PC-9 (cell line): ENCODE data around the gene AGRN. TPM values are rescaled to one million over a fixed set of nuclear protein-coding genes. Genes with fewer than 3 reads are reported as not detected.

Experiments
- BruUV-seq: library from RNA; stranded (reverse); fragments of 400-500 nt; replicated peaks from 2 replicates; lab custom pipeline; 2021; lab: Mats Ljungman, UMichigan
- CTCF ChIA-PET: fragments of 300-600 bp; sonication (Branson Sonifier 250); formaldehyde crosslinking; loops from one replicate; lab custom pipeline; 2022; ENCODE audit warnings: antibody characterized with exemption; lab: Charles Lee
- POLR2A ChIA-PET: fragments of 300-600 bp; sonication (Branson Sonifier 250); formaldehyde crosslinking; loops from one replicate; lab custom pipeline; 2022; ENCODE audit warnings: antibody characterized with exemption; ENCODE audit not compliant: unreplicated experiment; lab: Charles Lee
- DNase-seq, 2 experiments: peaks; one replicate each; pipeline versions ENCODE4 v3.0.0 to v3.0.0-alpha.2; 2015 to 2022; ENCODE audit warnings: mixed read lengths in 1 of 2
- H2AFZ ChIP-seq: fragments of 200-600 bp; sonication (generic); 2 replicates; pipeline ENCODE4 v1.8.1; 2017; ENCODE audit warnings: antibody characterized with exemption
- H3F3A ChIP-seq: fragments of 200-600 bp; sonication (generic); 2 replicates; pipeline ENCODE4 v1.8.1; 2017; ENCODE audit warnings: antibody characterized with exemption, mild to moderate bottlenecking, low read depth; ENCODE audit not compliant: insufficient read depth
- H3K27ac ChIP-seq: fragments of 200-600 bp; sonication (generic); 2 replicates; pipeline ENCODE4 v1.6.1; 2016; ENCODE audit warnings: mixed run types
- H3K27me3 ChIP-seq: fragments of 200-600 bp; sonication (generic); 2 replicates; pipeline ENCODE4 v1.6.1; 2016; ENCODE audit warnings: low read depth, mixed run types; ENCODE audit not compliant: insufficient read depth
- H3K36me3 ChIP-seq: fragments of 200-600 bp; sonication (generic); 2 replicates; pipeline ENCODE4 v1.6.1; 2016; ENCODE audit warnings: low read depth, mixed run types
- H3K4me1 ChIP-seq: fragments of 200-600 bp; sonication (generic); replicated peaks from 2 replicates; pipeline ENCODE4 v1.6.1; 2016; ENCODE audit warnings: mixed run types; ENCODE audit not compliant: insufficient read depth
- H3K4me2 ChIP-seq: fragments of 200-600 bp; sonication (generic); 2 replicates; pipeline ENCODE4 v1.6.1; 2017; ENCODE audit warnings: mixed run types
- H3K4me3 ChIP-seq: fragments of 200-600 bp; sonication (generic); 2 replicates; pipeline ENCODE4 v1.6.1; 2016; ENCODE audit warnings: mixed run types
- H3K79me2 ChIP-seq: fragments of 200-600 bp; sonication (generic); 2 replicates; pipeline ENCODE4 v1.6.1; 2017; ENCODE audit warnings: low read depth, mixed run types
- H3K9me2 ChIP-seq: fragments of 200-600 bp; sonication (generic); 2 replicates; pipeline ENCODE4 v1.8.1; 2017; ENCODE audit warnings: mild to moderate bottlenecking; ENCODE audit not compliant: insufficient read depth
- H3K9me3 ChIP-seq: fragments of 200-600 bp; sonication (generic); 2 replicates; pipeline ENCODE4 v1.8.1; 2016; ENCODE audit warnings: low read depth; ENCODE audit not compliant: insufficient read depth
- H4K20me1 ChIP-seq: fragments of 200-600 bp; sonication (generic); 2 replicates; pipeline ENCODE4 v1.8.1; 2017; ENCODE audit not compliant: insufficient read depth
- CTCF ChIP-seq: fragments of 200-600 bp; sonication (generic); conservative IDR thresholded peaks from 2 replicates; pipeline ENCODE4 v1.6.1; 2017; ENCODE audit warnings: mixed run types, antibody characterized with exemption, mild to moderate bottlenecking, moderate library complexity
- EZH2 ChIP-seq: fragments of 200-600 bp; sonication (generic); IDR thresholded peaks from 2 replicates; pipeline ENCODE4 v1.8.0; 2017; ENCODE audit warnings: antibody characterized with exemption, low read depth
- intact Hi-C: fragments of 100-400 bp; cut with micrococcal nuclease; formaldehyde crosslinking; loops from one replicate; pipeline ENCODE4 v1.10.0; 2022; ENCODE audit not compliant: unreplicated experiment
- total RNA-seq: library from RNA; stranded (reverse); gene quantifications from 2 replicates; pipeline ENCODE4 v1.2.3, GENCODE V29; 2021

AGRN gene
- total RNA-seq, 1 experiment from 2014 or later: 278 TPM

GRCh38 chr1:1061682-1062345, 41.9 kb downstream of the AGRN start:
- intact Hi-C loops: no loop called here
- BruUV-seq: no TSS peak
- CTCF ChIA-PET: no interaction called here
- DNase-seq: no peak
- H3K27ac ChIP-seq: no peak overlapping the region
- no peak overlapping the region for H3K4me2 ChIP-seq
- H3K4me1 ChIP-seq: peaks cover 38% of the 10 kb centered on the region
- no peaks in the 10 kb centered on the region for H3K27me3 ChIP-seq
- H3K79me2 ChIP-seq: no peaks in the 10 kb centered on the region
- no peaks in the 10 kb centered on the region for H3K36me3 ChIP-seq
- no peaks in the 10 kb centered on the region for H3K9me2 ChIP-seq
- no peaks in the 10 kb centered on the region for H3K9me3 ChIP-seq
- H3F3A ChIP-seq: peaks cover 44% of the 10 kb centered on the region
- no peak overlapping the region for H2AFZ ChIP-seq
- POLR2A ChIA-PET: no interaction called here
- TF ChIP-seq CTCF (no peak), EZH2 (no peak)
- H4K20me1 ChIP-seq: no peaks in the 10 kb centered on the region
- no peak overlapping the region for H3K4me3 ChIP-seq

DNA sequence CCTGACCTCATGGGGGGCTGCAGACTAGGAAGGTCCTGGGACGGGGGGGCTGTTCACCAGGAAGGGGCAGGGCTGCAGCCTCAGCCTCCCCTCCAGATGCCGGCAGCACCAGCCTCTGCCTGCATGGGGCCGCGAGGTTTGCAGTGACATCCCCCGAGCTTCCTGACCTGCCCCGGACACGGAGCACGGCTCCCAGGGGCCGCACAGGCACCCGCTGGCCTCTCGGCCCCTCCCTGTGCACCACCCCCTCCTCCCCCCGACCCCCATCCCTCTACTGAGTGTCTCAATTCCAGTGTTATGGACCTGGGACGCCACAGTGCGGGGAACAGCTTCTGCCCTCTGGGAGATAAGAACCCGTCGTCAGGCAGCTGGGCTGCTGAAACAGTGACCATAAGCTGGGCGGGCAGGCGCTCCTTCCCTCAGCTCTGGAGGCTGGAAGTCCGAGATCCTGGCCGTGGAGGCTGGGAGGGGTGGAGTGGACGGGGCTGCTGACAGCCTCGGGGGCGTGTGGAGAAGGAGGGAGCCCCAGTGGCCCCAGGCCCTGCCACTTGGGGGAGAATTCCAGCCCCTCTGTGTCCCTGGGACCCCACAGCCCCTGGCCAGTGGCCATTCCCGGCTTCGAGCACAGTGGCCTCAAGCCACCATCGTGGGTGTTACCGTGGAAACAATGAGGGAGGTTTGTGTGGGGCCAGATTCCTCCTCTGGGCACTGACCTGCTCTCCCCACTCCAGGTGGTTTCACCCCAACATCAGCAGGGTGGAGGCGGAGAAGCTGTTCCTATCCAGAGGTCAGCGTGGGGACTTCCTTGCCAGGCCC, 42.6 kb downstream of the AGRN start:
- peak overlapping the region; percentile 80; the same call in 1 of the 2 replicates for H3K4me2 ChIP-seq
- H3K36me3 ChIP-seq: no peaks in the 10 kb centered on the region
- H3K27me3 ChIP-seq: no peaks in the 10 kb centered on the region
- no TSS peak for BruUV-seq
- peaks cover 41% of the 10 kb centered on the region for H3K4me1 ChIP-seq
- H3K27ac ChIP-seq: no peak overlapping the region
- H2AFZ ChIP-seq: no peak overlapping the region
- H3F3A ChIP-seq: peaks cover 44% of the 10 kb centered on the region
- ChIA-PET POLR2A (no interaction called here), CTCF (interaction anchor here (0.9 kb wide), 1 partner anchor 50 kb away, joined by 3 read pairs; the partner anchor contains the start of gene ISG15)
- TF ChIP-seq CTCF (no peak), EZH2 (no peak)
- intact Hi-C loops: loop anchor here (1.0 kb wide), 1 partner anchor 78 kb away; no protein-coding TSS in a partner anchor
- no peak for DNase-seq
- H3K9me2 ChIP-seq: no peaks in the 10 kb centered on the region
- 0 out of 2 replicates have a peak, but pooled peaks cover 3% of the 10 kb centered on the region for H3K79me2 ChIP-seq
- no peak overlapping the region for H3K4me3 ChIP-seq
- H4K20me1 ChIP-seq: no peaks in the 10 kb centered on the region
- H3K9me3 ChIP-seq: no peaks in the 10 kb centered on the region

- Histone ChIP-seq H3K9me2 (no peaks in the 10 kb centered on the region), H3F3A (peaks cover 45% of the 10 kb centered on the region), H3K79me2 (peaks cover 4% of the 10 kb centered on the region; the same call in 1 of the 2 replicates), H3K36me3 (no peaks in the 10 kb centered on the region), H3K27ac (peak overlapping the region; percentile 68), H4K20me1 (no peaks in the 10 kb centered on the region), H3K4me1 (peaks cover 35% of the 10 kb centered on the region), H3K4me3 (peak overlapping the region; percentile 47), H3K9me3 (no peaks in the 10 kb centered on the region), H3K27me3 (no peaks in the 10 kb centered on the region), H2AFZ (no peak overlapping the region), H3K4me2 (peak overlapping the region; percentile 80)
- POLR2A ChIA-PET: interaction anchor here (0.6 kb wide), 2 partner anchors 58 to 312 kb away, joined by 3 to 6 read pairs; no protein-coding TSS in a partner anchor
- CTCF ChIA-PET: interaction anchor here (0.7 to 1.0 kb wide), 4 partner anchors 11 to 150 kb away, joined by 3 read pairs; partner anchors contain the start of genes ISG15 and RNF223
- BruUV-seq: no TSS peak
- intact Hi-C loops: loop anchor here (1.0 kb wide), 1 partner anchor 79 kb away; no protein-coding TSS in a partner anchor
- no peak for TF ChIP-seq CTCF
- no peak for TF ChIP-seq EZH2
- DNase-seq: no peak
Observed at GRCh38 chr1:1063261-1063944, 43.5 kb downstream of the AGRN start.
